OCI-LY3 (cell line): ENCODE data around the gene B3GALT6.

ENCODE experiments used
- H2AFZ ChIP-seq: fragments of 200-600, 300-600 bp; shearing (Covaris generic); 2 replicates; pipeline ENCODE4 v1.6.0; 2014; ENCODE audit warnings: antibody characterized with exemption, low read depth, low read length
- H3K27ac ChIP-seq: fragments of 200-600, 300-600 bp; sonication (generic); 2 replicates; pipeline ENCODE4 v1.5.1; 2014; ENCODE audit warnings: mild to moderate bottlenecking, low read length, moderate library complexity, mixed read lengths
- H3K27me3 ChIP-seq: fragments of 200-600, 300-600 bp; sonication (generic); 2 replicates; pipeline ENCODE4 v1.6.1; 2014; ENCODE audit warnings: low read depth, low read length, mixed read lengths
- H3K36me3 ChIP-seq: fragments of 200-600, 300-600 bp; sonication (generic); replicated peaks from 2 replicates; pipeline ENCODE3; 2014; ENCODE audit warnings: low read depth, low read length, mixed read lengths
- H3K4me1 ChIP-seq: fragments of 300-600, 200-600 bp; sonication (generic); 2 replicates; pipeline ENCODE4 v1.6.1; 2014; ENCODE audit warnings: low read length, mixed read lengths
- H3K4me2 ChIP-seq: fragments of 200-600, 300-600 bp; sonication (generic); 2 replicates; pipeline ENCODE4 v1.6.1; 2014; ENCODE audit warnings: low read length, mixed read lengths
- H3K4me3 ChIP-seq: fragments of 300-600, 200-600 bp; sonication (generic); 2 replicates; pipeline ENCODE4 v1.5.1; 2014; ENCODE audit warnings: antibody characterized with exemption, mild to moderate bottlenecking, low read length, moderate library complexity
- H3K79me2 ChIP-seq: fragments of 300-600, 200-600 bp; shearing (Covaris generic); 2 replicates; pipeline ENCODE4 v1.6.1; 2014; ENCODE audit warnings: mild to moderate bottlenecking, low read length, mixed read lengths
- H3K9ac ChIP-seq: fragments of 300-600, 200-600 bp; shearing (Covaris generic); 2 replicates; pipeline ENCODE4 v1.6.0; 2014; ENCODE audit warnings: mild to moderate bottlenecking, low read length, moderate library complexity
- H3K9me3 ChIP-seq: fragments of 200-600, 300-600 bp; shearing (Covaris generic); 2 replicates; pipeline ENCODE4 v1.6.1; 2014; ENCODE audit warnings: low read length, mixed read lengths; ENCODE audit not compliant: insufficient read depth
- H4K20me1 ChIP-seq: fragments of 200-600, 300-600 bp; sonication (generic); 2 replicates; pipeline ENCODE4 v1.6.1; 2016; ENCODE audit warnings: low read length, mixed read lengths; ENCODE audit not compliant: insufficient read depth
- CTCF ChIP-seq: fragments of 200-600, 300-600 bp; sonication (generic); IDR thresholded peaks from 2 replicates; pipeline ENCODE4 v1.5.1; 2014; ENCODE audit warnings: antibody characterized with exemption, low read length, low read depth
- EZH2phosphoT487 ChIP-seq: fragments of 200-600 bp; shearing (Covaris generic); IDR thresholded peaks from 2 replicates; pipeline ENCODE4 v1.6.1; 2018; ENCODE audit warnings: antibody characterized with exemption, mixed run types, low read depth

B3GALT6 gene

DNA sequence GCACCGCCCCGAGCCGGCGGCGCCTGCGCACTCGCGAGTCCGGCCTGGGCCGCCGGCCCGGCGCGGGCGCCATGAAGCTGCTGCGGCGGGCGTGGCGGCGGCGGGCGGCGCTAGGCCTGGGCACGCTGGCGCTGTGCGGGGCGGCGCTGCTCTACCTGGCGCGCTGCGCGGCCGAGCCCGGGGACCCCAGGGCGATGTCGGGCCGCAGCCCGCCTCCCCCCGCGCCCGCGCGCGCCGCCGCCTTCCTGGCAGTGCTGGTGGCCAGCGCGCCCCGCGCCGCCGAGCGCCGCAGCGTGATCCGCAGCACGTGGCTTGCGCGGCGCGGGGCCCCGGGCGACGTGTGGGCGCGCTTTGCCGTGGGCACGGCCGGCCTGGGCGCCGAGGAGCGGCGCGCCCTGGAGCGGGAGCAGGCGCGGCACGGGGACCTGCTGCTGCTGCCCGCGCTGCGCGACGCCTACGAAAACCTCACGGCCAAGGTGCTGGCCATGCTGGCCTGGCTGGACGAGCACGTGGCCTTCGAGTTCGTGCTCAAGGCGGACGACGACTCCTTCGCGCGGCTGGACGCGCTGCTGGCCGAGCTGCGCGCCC, at the start of gene B3GALT6:
Gene B3GALT6, plus strand, starts transcription at position 30 of the 588 bp plus-strand sequence. Its CDS starts 42 bp downstream, at position 72.
- Histone ChIP-seq H4K20me1 (peaks cover 10% of the 10 kb centered on the region; the same call in 1 of the 2 replicates), H3K4me2 (peak within 1 kb of the TSS; percentile 94), H3K36me3 (peaks cover 40% of the 10 kb centered on the region), H3K4me1 (peaks cover 16% of the 10 kb centered on the region), H3K27ac (peak within 1 kb of the TSS; percentile 59), H3K79me2 (peaks cover 67% of the 10 kb centered on the region), H3K9ac (peak within 1 kb of the TSS; percentile 94), H3K4me3 (peak within 1 kb of the TSS; percentile 96), H3K9me3 (no peaks in the 10 kb centered on the region), H2AFZ (no peak within 1 kb of the TSS), H3K27me3 (no peaks in the 10 kb centered on the region)
- no peak for TF ChIP-seq CTCF
- no peak for TF ChIP-seq EZH2phosphoT487

- no peaks in the 10 kb centered on the region for H4K20me1 ChIP-seq
- no peak overlapping the region for H3K4me2 ChIP-seq
- no peak overlapping the region for H3K4me3 ChIP-seq
- TF ChIP-seq EZH2phosphoT487 (no peak), CTCF (no peak)
- H3K9me3 ChIP-seq, result no peaks in the 10 kb centered on the region
- no peaks in the 10 kb centered on the region for H3K79me2 ChIP-seq
- H3K27me3 ChIP-seq, result no peaks in the 10 kb centered on the region; the same call in 1 of the 2 replicates
- no peaks in the 10 kb centered on the region for H3K4me1 ChIP-seq
- no peak overlapping the region for H3K27ac ChIP-seq
- H3K36me3 ChIP-seq, result no peaks in the 10 kb centered on the region
- no peak overlapping the region for H2AFZ ChIP-seq
- no peak overlapping the region for H3K9ac ChIP-seq
Observed at GRCh38 chr1:1182491-1183220, 49.4 kb upstream of the B3GALT6 start.

DNA sequence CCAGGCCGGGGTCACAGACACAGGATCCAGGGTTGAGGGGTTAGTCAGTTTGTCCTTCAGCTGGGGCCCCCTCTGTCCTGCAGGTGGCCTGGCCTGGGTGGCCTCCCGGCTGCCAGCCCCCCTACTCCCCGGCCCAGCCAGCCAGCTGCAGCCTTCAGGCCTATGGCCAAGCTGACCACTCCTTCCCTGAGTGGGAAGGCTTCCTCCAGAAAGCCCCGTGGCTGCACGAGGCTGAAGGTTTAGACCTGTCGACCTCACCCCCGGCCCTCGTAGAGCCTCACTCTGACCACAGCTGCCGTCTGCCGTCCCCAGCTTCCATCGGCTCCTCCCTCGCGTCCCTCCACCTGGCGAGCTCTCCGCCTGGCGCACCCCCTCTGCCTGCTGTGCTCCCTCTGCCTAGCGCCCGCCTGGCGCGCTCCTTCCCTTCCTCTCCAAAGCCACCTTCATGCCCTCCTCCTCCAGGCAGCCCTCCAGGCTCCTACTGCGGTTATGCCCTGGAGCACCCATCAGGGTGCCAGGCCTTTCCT, 48.8 kb upstream of the B3GALT6 start:
- TF ChIP-seq EZH2phosphoT487 (no peak), CTCF (no peak)
- no peak overlapping the region for H3K27ac ChIP-seq
- H3K79me2 ChIP-seq, result no peaks in the 10 kb centered on the region
- H3K4me3 ChIP-seq, result no peak overlapping the region
- no peak overlapping the region for H3K9ac ChIP-seq
- H4K20me1 ChIP-seq, result no peaks in the 10 kb centered on the region
- no peaks in the 10 kb centered on the region for H3K36me3 ChIP-seq
- no peak overlapping the region for H2AFZ ChIP-seq
- no peaks in the 10 kb centered on the region for H3K4me1 ChIP-seq
- H3K27me3 ChIP-seq, result no peaks in the 10 kb centered on the region; the same call in 1 of the 2 replicates
- no peak overlapping the region for H3K4me2 ChIP-seq
- H3K9me3 ChIP-seq, result no peaks in the 10 kb centered on the region
